ENCODE measurements around the gene HBEGF.

HBEGF gene, protein sequence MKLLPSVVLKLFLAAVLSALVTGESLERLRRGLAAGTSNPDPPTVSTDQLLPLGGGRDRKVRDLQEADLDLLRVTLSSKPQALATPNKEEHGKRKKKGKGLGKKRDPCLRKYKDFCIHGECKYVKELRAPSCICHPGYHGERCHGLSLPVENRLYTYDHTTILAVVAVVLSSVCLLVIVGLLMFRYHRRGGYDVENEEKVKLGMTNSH

GRCh38 chr5:140346348-140347221 is at the start of gene HBEGF:
Gene HBEGF, minus strand, starts transcription at chr5:140346603. Its CDS starts 275 bp downstream, at chr5:140346328.
- no peak for DNase-seq

- DNase-seq: no peak
Observed at GRCh38 chr5:140393738-140394137, 47.3 kb upstream of the HBEGF start.

DNA sequence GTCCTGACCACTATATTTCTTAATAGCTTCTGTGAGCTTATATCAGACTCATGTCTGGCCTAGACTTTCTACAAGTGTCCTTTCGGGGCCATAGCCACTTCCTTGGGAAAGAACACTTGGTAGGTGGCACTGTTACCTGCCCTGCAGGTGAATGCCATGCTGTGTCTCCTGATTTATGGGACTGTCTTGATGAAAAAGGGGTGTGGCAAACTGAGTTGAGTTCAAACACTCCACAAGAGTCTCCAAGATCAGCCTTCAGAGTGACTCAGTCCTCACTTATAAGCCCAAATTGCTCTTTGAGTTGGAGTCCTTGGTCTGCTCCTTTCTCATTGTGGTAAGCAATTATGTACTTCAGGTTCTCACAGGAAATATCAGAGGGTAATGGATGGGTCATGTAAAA is 45.3 kb upstream of the HBEGF start:
- no peak for DNase-seq

- no peak for DNase-seq
Observed at GRCh38 chr5:140391312-140391711, 44.9 kb upstream of the HBEGF start.

- no peak for DNase-seq
Observed at GRCh38 chr5:140388052-140388451, 41.6 kb upstream of the HBEGF start.

GRCh38 chr5:140383300-140383699 is 36.9 kb upstream of the HBEGF start:
- DNase-seq: no peak

DNA sequence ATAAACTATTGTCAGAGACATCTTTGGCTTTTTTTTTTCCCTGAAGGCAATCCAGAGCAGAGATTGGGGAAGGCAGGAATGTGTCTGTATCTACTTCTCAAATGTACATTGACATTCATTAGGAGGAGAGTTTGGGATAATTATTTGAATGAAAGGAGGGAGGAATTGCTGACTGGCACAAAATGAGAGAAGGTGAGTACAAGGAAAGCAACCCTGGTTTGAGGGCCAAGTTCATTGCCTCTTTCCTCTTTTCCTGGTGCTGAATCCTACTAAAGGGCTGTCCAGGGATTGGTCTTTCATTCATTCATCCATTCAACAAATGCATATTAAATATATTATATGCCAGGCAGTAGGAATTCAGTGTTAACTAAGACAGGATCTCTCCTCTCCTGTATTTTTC is 36.5 kb upstream of the HBEGF start:
- DNase-seq: no peak

DNA sequence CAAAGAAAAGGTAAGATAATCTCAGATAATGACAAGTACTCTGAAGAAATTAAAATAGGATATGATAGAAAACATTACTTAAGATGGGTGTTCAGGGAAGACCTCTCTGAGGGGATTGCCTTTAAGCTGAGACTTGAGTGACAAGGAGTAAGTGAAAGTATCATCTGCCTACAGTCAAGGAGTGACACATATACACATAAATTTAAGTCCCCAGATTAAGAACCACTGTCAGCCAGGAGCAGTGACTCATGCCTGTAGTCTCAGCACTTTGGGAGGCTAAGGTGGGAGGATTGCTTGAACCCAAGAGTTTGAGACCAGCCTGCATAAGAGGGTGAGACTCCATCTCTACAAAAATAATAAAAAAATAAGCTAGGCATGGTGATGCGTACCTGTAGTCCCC is 35.6 kb upstream of the HBEGF start:
- no peak for DNase-seq

DNA sequence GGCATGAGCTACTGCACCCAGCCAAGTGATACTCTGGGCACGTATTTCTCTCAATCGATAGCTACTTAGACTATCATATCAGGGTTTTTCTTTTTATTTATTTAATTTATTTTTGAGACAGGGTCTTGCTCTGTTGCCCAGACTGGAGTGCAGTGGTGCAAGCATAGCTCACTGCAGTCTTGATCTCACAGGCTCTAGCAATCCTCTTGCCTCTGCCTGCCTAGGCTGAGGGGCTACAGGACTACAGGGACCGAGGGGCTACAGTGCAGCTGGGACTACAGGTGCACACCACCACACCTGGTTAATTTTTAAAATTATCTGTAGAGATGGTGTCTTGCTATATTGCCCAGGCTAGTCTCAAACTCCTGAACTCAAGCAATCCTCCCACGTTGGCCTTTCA is 34.9 kb upstream of the HBEGF start:
- no peak for DNase-seq

GRCh38 chr5:140372971-140373487 is 26.6 kb upstream of the HBEGF start:
- peak; percentile 48 for DNase-seq

- DNase-seq: no peak
Observed at GRCh38 chr5:140371356-140372151, 25.2 kb upstream of the HBEGF start.

GRCh38 chr5:140367256-140368013 is 21.0 kb upstream of the HBEGF start:
- no peak for DNase-seq

GRCh38 chr5:140366589-140367255 is 20.3 kb upstream of the HBEGF start:
- DNase-seq: no peak

DNA sequence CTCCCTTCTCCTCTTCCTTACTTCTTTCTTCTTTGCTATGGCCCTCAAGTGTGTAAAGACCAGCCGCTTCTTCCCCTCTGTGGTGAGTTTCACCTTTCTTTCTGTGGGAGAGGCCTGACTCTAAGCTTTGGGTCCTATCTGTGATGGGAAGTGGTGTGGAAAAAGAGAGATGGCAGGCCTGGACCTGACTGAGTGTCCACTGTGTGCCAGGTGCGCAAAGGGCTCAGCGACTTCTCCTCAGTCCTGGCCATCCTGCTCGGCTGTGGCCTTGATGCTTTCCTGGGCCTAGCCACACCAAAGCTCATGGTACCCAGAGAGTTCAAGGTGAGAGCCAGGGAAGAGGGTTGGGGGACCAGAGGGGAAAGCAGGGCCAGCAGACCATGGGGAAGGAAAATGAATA is 19.5 kb upstream of the HBEGF start:
- no peak for DNase-seq

- DNase-seq: no peak
Observed at GRCh38 chr5:140365282-140365681, 18.9 kb upstream of the HBEGF start.

GRCh38 chr5:140364472-140364765 is 18.0 kb upstream of the HBEGF start:
- no peak for DNase-seq

GRCh38 chr5:140363631-140364471 is 17.4 kb upstream of the HBEGF start:
- no peak for DNase-seq

GRCh38 chr5:140362875-140363630 is 16.6 kb upstream of the HBEGF start:
- DNase-seq: peak; percentile 30

DNA sequence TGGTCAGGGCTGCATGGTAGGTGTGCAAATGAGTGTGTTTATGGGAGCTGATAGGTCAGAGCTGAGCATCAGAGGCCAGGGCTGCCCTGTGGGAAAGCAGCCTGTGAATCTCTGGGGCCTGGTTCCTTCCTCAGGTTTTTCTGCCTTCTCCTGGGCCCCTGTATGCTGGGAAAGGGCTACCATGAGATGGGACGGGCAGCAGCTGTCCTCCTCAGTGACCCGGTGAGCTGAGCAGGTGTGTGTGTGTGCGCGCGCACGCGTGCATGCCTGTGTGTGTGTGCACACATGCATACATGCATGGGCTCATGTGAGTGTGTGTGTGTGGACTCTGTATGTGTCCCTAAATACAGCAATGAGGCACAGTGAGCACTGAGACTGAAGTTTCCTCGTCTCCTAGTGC is 15.9 kb upstream of the HBEGF start:
- no peak for DNase-seq

DNA sequence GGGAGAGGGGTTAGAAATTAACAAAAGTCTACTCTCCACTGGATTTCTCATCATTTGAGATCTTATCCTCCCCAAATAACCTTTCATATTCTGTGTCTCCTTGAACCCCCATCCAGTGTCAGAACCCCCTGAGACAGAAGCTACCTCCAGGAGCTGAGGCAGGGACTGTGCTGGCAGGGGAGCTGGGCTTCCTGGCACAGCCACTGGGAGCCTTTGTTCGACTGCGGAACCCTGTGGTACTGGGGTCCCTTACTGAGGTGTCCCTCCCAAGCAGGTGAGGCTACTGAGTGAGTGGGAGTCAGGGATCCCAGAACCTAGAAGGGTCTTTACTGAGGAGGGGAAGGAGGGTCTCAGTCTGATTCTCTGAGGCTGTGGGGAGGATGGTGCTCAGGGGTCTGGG is 15.5 kb upstream of the HBEGF start:
- DNase-seq: no peak
